Loucy (cell line): Measurements from ENCODE around the gene IRF7.
A peak's percentile ranks its signal among the peaks of the same experiment; 100 is the strongest.

Experiments
- H2AFZ ChIP-seq: fragments of 200-600 bp; sonication (generic); 2 replicates; pipeline ENCODE4 v1.6.0; 2016; ENCODE audit warnings: antibody characterized with exemption, mild to moderate bottlenecking, low read length, moderate library complexity
- H3F3A ChIP-seq: fragments of 200-600 bp; 2 replicates; pipeline ENCODE4 v1.6.0; 2016; ENCODE audit warnings: antibody characterized with exemption, low read depth, mild to moderate bottlenecking
- H3K27me3 ChIP-seq: fragments of 200-600 bp; sonication (generic); 2 replicates; pipeline ENCODE4 v1.6.1; 2014; ENCODE audit warnings: low read length, mild to moderate bottlenecking; ENCODE audit not compliant: insufficient read depth, poor library complexity, severe bottlenecking
- H3K36me3 ChIP-seq: fragments of 200-600 bp; sonication (generic); 2 replicates; pipeline ENCODE4 v1.6.1; 2016; ENCODE audit warnings: low read length; ENCODE audit not compliant: insufficient read depth
- H3K4me1 ChIP-seq: fragments of 200-600 bp; sonication (generic); 2 replicates; pipeline ENCODE4 v1.5.1; 2014; ENCODE audit warnings: low read length, mild to moderate bottlenecking; ENCODE audit not compliant: insufficient read depth, poor library complexity, severe bottlenecking
- H3K4me2 ChIP-seq: fragments of 200-600 bp; sonication (generic); 2 replicates; pipeline ENCODE4 v1.6.0; 2014; ENCODE audit warnings: antibody characterized with exemption, low read length, low read depth, mild to moderate bottlenecking; ENCODE audit not compliant: poor library complexity, severe bottlenecking
- H3K4me3 ChIP-seq: fragments of 200-600 bp; sonication (generic); 2 replicates; pipeline ENCODE4 v1.5.1; 2014; ENCODE audit warnings: low read length, mild to moderate bottlenecking, mixed read lengths; ENCODE audit not compliant: poor library complexity, severe bottlenecking
- H3K79me2 ChIP-seq: fragments of 200-600 bp; sonication (generic); 2 replicates; pipeline ENCODE4 v1.6.1; 2014; ENCODE audit warnings: low read length; ENCODE audit not compliant: insufficient read depth
- H3K9ac ChIP-seq: fragments of 200-600 bp; sonication (generic); 2 replicates; pipeline ENCODE4 v1.6.0; 2014; ENCODE audit warnings: mild to moderate bottlenecking, low read depth, low read length, moderate library complexity; ENCODE audit not compliant: poor library complexity, severe bottlenecking
- H3K9me2 ChIP-seq: fragments of 200-600 bp; sonication (generic); replicated peaks from 2 replicates; pipeline ENCODE4 v1.6.1; 2016; ENCODE audit warnings: low read depth, low read length, mixed read lengths
- H3K9me3 ChIP-seq: fragments of 200-600 bp; sonication (generic); 2 replicates; pipeline ENCODE4 v1.6.1; 2014; ENCODE audit warnings: mild to moderate bottlenecking, antibody characterized with exemption, low read length, low read depth; ENCODE audit not compliant: insufficient read depth
- H4K20me1 ChIP-seq: fragments of 200-600 bp; sonication (generic); 2 replicates; pipeline ENCODE4 v1.6.0; 2014; ENCODE audit warnings: antibody characterized with exemption, low read length, mild to moderate bottlenecking; ENCODE audit not compliant: insufficient read depth, poor library complexity, severe bottlenecking
- EZH2phosphoT487 ChIP-seq: fragments of 200-600 bp; IDR thresholded peaks from 2 replicates; pipeline ENCODE4 v1.6.1; 2018; ENCODE audit warnings: antibody characterized with exemption, mild to moderate bottlenecking, moderate library complexity, borderline replicate concordance
- TF ChIP-seq, protein P1 (sequence below): fragments of 200-600 bp; sonication (generic); conservative IDR thresholded peaks from 2 replicates; pipeline ENCODE4 v1.5.1; 2014; ENCODE audit warnings: mild to moderate bottlenecking, antibody characterized with exemption, low read length

Gene IRF7

DNA sequence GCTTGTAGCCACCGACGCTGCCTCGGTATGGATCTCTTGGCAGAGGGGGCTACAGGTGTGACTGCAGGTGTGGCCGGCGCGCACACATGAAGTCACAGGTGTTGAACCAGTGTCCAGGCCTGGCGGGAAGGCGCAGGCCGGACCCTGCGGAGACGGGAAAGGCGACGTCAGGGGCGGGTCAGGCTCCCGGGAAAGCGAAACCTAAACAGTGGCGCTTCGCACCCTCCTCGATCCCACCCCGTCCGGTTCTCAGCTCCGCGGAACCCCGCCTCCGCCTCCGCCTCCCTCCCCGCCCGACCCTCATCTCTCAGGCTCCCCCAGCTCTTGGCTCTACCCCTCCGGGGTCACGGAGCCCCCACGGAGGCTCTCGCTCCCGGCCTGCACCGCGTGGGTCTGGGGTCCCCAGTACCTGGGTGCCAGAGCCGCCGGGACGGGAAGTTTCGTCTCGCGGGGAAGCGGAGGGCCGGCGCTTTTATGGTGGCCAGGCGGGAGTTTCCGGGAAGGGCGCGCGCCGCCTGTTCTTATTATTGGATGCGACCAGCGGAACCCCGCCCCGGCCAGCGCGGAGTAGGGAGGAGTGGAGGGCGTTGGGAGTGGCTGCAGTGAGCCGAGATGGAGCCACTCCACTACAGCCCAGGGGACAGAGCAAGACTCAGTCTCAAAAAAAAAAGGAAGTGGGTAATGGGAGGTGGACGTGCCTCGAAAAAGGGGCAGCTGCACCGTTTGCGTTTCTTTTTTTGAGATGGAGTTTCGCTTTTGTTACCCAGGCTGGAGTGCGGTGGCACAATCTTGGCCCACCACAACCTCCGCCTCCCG is at the start of gene IRF7:
Gene IRF7 (minus strand): TSS at position 447 of the 816 bp plus-strand sequence. CDS start 586 bp downstream, outside the sequence.
- Histone ChIP-seq H3K4me1 (peaks cover 4% of the 10 kb centered on the region), H3K4me2 (peak within 1 kb of the TSS; percentile 92), H3K27me3 (no peaks in the 10 kb centered on the region), H3K79me2 (no peaks in the 10 kb centered on the region), H3K36me3 (peaks cover 26% of the 10 kb centered on the region; the same call in 1 of the 2 replicates), H4K20me1 (peaks cover 13% of the 10 kb centered on the region), H3K9me3 (no peaks in the 10 kb centered on the region), H3K4me3 (peak within 1 kb of the TSS; percentile 82), H3F3A (no peaks in the 10 kb centered on the region), H3K9me2 (no peaks in the 10 kb centered on the region), H3K9ac (peak within 1 kb of the TSS; percentile 69), H2AFZ (peak within 1 kb of the TSS; percentile 78; the same call in 1 of the 2 replicates)
- TF ChIP-seq EZH2phosphoT487: no peak
- TF ChIP-seq, protein P1, sequence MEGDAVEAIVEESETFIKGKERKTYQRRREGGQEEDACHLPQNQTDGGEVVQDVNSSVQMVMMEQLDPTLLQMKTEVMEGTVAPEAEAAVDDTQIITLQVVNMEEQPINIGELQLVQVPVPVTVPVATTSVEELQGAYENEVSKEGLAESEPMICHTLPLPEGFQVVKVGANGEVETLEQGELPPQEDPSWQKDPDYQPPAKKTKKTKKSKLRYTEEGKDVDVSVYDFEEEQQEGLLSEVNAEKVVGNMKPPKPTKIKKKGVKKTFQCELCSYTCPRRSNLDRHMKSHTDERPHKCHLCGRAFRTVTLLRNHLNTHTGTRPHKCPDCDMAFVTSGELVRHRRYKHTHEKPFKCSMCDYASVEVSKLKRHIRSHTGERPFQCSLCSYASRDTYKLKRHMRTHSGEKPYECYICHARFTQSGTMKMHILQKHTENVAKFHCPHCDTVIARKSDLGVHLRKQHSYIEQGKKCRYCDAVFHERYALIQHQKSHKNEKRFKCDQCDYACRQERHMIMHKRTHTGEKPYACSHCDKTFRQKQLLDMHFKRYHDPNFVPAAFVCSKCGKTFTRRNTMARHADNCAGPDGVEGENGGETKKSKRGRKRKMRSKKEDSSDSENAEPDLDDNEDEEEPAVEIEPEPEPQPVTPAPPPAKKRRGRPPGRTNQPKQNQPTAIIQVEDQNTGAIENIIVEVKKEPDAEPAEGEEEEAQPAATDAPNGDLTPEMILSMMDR: no peak

DNA sequence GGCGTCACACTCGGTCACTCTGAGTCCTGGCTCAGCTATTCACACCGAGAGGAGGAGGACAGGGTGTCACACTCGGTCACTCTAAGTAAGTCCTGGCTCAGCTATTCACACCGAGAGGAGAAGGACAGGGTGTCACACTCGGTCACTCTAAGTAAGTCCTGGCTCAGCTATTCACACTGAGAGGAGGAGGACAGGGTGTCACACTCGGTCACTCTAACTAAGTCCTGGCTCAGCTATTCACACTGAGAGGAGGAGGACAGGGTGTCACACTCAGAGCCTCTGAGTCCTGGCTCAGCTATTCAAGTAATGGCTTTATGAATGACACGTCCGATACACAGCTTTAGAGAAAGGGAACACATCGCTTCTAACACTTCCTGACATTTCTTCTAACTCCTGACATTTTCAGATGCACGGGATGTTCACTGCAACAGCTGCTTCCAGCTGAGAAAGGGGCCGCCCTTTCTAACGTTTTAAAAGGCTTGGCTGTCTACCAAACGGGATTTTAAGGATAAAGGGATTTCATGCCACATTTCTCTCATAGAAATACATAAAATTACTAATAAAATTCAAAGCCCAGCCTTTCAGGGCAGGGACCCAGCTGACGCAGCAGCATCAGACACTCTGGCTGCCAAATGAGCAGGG is 49.4 kb upstream of the IRF7 start:
- Histone ChIP-seq H3K4me1 (no peaks in the 10 kb centered on the region), H3K36me3 (peaks cover 25% of the 10 kb centered on the region; the same call in 1 of the 2 replicates), H3K79me2 (no peaks in the 10 kb centered on the region), H4K20me1 (no peaks in the 10 kb centered on the region), H3K9me3 (no peaks in the 10 kb centered on the region), H3K9me2 (no peaks in the 10 kb centered on the region), H3K9ac (no peak overlapping the region), H2AFZ (no peak overlapping the region), H3F3A (no peaks in the 10 kb centered on the region), H3K4me2 (no peak overlapping the region), H3K27me3 (no peaks in the 10 kb centered on the region), H3K4me3 (no peak overlapping the region)
- TF ChIP-seq EZH2phosphoT487: no peak
- TF ChIP-seq, protein P1: no peak

DNA sequence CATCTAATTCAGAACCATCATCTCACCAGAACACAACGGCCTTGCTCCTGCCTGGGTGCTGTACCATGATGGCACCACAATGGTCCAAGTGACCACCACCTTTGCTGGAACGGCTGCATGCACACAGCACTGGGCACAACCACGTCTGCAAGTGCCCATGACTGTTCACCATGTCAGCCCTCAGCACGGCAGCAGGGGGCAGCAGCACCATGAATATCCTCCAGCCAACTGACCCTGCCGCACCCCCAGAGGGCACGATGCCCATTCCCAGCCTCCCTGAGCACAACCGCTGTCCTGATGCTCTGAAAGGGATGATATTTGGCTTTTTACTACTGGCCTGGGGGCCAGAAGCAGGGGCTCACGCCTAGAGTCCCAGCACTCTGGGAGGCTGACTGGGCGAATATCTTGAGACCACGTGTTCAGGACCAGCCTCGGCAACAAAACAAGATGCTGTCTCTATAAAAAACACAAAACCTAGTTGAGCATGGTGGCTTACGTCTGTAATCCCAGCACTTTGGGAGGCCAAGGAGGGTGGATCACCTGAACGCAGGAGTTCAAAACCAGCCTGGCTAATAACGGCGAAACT is 47.0 kb upstream of the IRF7 start:
- no peak overlapping the region for H2AFZ ChIP-seq
- no peaks in the 10 kb centered on the region for H3K9me2 ChIP-seq
- H3K9me3 ChIP-seq: no peaks in the 10 kb centered on the region
- TF ChIP-seq, protein P1: peak; percentile 86
- TF ChIP-seq EZH2phosphoT487: no peak
- H3F3A ChIP-seq: no peaks in the 10 kb centered on the region
- no peak overlapping the region for H3K9ac ChIP-seq
- no peaks in the 10 kb centered on the region for H3K79me2 ChIP-seq
- no peak overlapping the region for H3K4me3 ChIP-seq
- no peak overlapping the region for H3K4me2 ChIP-seq
- peaks cover 39% of the 10 kb centered on the region; the same call in 1 of the 2 replicates for H3K36me3 ChIP-seq
- no peaks in the 10 kb centered on the region for H3K4me1 ChIP-seq
- H4K20me1 ChIP-seq: no peaks in the 10 kb centered on the region
- no peaks in the 10 kb centered on the region for H3K27me3 ChIP-seq
